Measurements from ENCODE around the gene RMP24.
"Not testable (repeated sequence)": the region's sequence is repeated elsewhere in the genome, so short reads cannot be mapped to it uniquely, and the experiment has no call there.

Gene RMP24

DNA sequence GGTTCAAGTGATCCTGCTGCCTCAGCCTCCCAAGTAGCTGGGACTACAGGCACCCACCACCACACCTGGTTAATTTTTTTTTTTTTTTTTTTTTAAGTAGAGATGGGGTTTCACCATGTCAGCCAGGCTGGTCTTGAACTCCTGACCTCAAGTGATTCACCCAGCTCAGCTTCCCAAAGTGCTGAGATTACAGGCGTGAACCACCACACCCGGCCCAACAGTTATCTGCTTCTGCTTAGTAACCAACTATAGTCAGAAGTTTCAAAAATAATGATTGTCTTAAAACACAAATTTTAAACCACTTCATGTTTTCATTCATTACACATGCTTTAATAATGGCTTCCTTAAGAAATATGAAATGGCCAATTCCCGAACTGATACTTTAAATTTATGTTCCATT, 51.8 kb downstream of the RMP24 start:
- in situ Hi-C loops (cut with HindIII; ENCODE audit: low sequenced_read_pairs) = not testable (repeated sequence)

DNA sequence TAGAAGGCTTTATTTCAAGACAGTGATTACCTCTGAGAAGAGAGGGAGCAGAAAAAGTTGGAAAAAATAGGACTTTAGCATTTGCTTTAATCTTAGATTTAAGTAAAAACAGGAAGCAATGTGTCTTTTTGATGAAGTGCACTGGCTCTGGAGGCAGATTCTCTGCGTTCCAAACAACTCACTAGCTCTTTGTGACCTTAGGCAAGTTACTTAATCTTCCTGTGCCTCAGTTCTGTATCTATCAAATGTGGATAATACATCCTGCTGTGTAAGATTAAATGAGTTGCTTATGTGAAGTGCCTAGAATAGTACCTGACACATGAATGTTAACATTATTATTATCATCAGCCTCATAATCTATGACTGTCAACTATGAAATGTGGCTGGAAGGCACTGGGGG, 52.5 kb downstream of the RMP24 start:
- in situ Hi-C loops (cut with HindIII; ENCODE audit: low sequenced_read_pairs) = no loop called here

DNA sequence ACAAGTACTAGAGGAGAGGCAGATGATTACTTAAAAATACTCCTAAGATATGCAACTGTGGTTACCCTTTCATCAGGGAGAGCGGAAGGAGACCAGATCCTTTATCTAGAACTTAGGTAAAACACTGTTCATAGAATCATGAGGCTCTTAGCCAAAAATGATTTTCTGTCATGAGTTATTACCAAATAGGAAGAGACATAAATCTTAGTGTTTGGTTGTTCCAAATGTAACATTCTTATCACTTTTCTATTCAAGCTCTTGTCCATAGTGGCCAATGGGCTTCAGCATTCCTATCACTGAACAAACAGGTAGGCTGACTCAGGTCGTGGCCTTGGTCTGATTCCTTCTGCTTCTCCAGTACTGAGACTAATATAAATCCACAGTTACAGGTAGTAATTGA, 56.4 kb downstream of the RMP24 start:
- in situ Hi-C loops (cut with HindIII; ENCODE audit: low sequenced_read_pairs) = no loop called here

Data from DLD1 (cell line).